ENCODE data around the gene SLIT1.
"Not testable (repeated sequence)": the region's sequence is repeated elsewhere in the genome, so short reads cannot be mapped to it uniquely, and the experiment has no call there.

Gene SLIT1

GRCh38 chr10:97086530-97086929 is 99.2 kb downstream of the SLIT1 start:
- DNase-seq (ENCODE audit: low read depth in 2 of 2, low spot score in 1 of 2) = no peak

DNA sequence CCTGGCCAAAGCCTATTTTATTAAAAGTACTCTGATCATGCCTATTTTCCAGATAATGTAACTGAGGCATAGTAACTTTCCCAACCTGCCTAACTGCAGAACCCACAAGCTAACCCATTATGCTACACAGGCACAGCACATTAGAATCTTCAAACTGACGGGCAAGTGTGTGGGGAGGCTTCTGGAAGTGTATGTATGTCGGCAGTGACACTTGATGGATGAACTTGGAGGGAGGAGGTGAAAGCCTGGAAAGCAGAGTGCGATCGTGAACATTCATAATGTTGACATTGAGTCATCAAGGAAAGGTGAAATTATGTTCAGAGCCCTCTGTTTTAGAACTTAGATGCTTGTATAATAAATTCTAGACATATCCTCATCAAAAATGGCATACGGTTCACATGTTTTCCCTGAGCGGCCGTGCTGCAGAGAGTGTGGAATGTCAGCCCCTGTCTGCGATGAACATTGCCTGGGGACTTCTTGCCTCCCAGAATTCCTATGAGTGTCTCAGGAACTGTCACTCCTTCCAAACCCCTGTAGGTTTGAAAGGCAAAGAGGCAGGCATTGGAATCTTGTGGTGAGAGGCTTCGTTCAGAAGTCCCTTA is 102.4 kb downstream of the SLIT1 start:
- no peak for DNase-seq (ENCODE audit: low read depth in 2 of 2, low spot score in 1 of 2)

GRCh38 chr10:97082575-97082974 is 103.2 kb downstream of the SLIT1 start:
- DNase-seq (ENCODE audit: low read depth in 2 of 2, low spot score in 1 of 2) = not testable (repeated sequence)

- no peak for DNase-seq (ENCODE audit: low read depth in 2 of 2, low spot score in 1 of 2)
Observed at GRCh38 chr10:97081621-97082235, 104.0 kb downstream of the SLIT1 start.

GRCh38 chr10:97080051-97080776 is 105.5 kb downstream of the SLIT1 start:
- DNase-seq (ENCODE audit: low read depth in 2 of 2, low spot score in 1 of 2) = no peak

DNA sequence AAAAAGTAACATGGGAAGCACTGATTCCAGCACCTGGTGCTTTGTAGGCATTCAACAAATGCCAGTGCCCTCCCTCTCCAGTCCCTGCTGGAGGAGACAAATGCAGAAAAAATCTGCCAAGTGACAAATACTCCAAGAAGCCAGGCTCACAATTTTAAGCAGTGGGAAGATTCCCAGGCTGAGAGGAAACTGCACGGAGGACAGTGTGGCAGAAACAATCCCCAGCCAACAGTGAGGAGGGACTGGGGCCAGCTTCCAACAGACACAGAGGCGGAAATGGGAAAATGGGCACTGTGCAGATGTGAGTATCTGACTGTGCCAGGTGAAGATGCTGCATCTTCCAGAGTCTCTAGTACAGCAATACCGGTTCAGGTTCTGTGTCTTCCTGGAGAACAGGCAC is 106.3 kb downstream of the SLIT1 start:
- DNase-seq (ENCODE audit: low read depth in 2 of 2, low spot score in 1 of 2) = no peak

DNA sequence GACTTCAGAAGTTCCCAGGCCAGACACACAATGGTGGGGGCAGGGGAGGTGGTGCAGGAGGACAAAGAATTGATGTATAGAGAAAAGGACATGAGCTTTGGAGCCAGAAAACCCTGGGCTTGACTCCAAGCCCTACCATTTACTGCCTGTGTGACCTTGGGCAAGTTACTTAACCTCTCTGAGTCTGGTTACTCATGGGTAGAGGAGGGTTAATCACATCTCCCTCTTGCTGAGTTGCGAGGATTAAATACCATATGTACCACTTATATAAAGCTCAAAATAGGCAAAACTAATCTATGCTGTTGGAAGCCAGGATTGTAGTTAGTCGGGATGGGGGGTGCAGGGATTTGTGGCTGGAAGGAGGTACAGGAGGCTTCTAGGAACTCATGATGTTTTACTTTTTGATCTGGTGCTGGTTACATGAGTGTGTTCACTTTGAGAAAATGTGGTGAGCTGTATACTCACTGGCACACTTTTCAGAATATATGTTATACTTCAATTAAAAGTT is 106.8 kb downstream of the SLIT1 start:
- no peak for DNase-seq (ENCODE audit: low read depth in 2 of 2, low spot score in 1 of 2)

DNA sequence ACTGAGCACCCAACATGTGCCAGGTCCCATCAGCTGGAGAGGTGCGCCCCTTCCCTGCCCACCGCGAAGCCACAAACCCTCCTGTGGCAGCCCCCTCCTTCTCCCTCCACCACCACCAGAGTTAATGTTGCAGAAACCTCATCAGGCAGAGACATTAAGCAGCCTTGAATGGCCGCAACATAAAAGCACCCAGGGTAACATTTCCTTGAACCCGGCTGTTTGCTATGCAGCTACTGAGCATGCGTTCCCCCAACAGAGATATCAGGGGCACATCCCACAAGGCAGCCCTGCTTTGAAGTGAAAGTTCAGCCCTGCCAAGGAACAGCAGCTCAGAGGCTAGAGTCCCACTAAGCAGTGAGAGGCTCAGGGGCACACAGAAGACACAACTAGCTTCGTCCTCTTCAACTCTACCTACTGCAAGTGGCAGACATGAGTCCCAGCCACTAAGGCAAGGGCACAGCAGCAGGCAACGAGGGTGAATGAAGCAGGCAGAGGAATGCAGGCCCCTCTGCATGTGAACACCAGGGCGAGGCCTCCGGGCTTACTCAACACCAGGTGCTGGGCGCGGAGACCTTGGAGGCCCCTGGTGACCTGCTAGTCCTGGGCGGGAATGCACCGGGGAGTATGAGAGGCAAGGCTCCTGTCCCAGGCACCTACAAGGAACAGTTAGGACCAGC is 107.4 kb downstream of the SLIT1 start:
- no peak for DNase-seq (ENCODE audit: low read depth in 2 of 2, low spot score in 1 of 2)

- no peak for DNase-seq (ENCODE audit: low read depth in 2 of 2, low spot score in 1 of 2)
Observed at GRCh38 chr10:97076781-97077180, 109.0 kb downstream of the SLIT1 start.

DNA sequence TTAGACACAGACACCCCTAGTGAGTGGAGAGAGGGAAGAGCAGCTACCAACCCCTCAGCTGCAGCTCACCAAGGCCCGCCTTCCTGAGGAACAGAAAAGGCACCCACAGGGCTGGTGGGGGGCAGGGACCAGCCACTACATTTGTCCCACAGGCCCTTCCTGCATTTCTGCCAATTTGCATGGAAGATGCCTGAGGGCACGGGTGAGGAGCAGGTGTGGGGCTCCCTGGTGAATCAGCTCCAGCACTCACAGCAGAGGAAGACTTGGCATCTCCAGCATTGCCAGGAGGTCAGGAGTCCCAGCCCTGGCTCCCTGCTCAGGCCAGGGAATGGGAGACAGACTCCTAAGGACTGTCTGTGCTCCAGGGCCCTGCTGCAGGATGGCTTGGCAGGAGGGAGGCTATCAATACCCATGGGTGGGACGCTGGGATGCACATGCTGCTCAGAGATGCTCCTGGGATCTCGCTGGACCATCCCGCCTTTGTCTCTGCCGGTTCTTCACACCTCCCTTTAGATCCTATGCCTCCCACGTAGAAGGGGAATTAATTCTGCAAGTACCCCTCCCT is 109.7 kb downstream of the SLIT1 start:
- no peak for DNase-seq (ENCODE audit: low read depth in 2 of 2, low spot score in 1 of 2)

DNA sequence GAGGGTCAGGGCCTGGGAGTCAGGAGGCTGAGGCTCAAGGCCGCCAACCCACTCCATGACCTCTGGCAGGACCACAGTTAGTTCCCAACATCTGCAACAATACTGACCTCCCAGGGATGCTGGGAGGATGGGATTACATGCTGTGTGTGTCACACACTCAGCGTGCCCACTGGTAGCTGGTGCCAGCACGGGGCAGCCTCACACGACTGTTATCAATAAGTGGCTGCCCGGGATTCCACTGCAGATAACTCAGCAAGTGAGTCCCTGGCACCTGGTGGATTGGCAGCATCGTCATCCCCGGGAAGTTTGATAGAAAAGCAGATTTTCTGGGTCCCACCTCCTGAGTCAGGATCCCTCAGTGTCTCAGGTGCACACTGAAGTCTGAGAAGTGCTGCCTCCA is 110.3 kb downstream of the SLIT1 start:
- no peak for DNase-seq (ENCODE audit: low read depth in 2 of 2, low spot score in 1 of 2)

DNA sequence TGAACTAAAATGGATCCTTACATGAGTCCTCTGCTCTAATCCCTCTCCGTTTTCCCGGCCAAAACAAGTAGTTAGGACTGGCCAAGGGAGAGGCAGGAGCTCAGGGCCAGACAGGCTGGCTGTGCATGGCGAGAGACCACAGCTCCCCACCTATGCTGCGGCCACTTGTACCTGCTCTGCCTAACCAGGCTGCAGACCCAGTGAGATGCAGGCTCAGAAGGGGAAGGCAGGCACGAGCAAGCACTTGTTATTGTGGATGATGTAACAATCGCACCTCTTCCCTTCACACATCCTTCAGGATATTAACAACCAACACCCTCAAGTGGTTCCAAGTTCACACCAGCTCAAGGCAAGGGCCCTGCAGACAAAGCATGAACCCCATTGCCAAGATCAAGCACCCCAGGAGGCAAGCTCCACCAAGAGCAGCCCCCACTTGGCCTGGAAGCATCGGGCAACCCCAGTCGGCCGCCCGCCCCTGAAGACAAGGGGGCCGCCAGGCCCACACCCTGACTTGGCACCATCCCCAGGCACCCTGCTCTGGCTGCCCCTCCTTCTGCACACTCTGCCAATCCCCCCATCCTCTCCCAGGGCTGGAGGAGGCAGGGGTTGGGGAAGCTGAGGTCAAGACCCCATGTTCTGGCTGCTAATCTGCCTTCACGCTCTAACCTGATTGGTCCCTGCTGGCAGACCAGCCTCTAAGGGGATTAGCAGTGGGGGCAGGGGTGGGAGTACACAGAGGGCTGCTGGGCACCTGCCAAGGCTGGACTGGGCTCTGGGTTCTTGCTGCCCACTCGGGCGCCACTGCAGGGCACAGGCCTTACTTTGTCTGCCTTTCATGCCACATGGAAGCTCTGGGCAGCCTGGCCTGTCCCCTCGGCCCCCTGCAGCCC is 111.3 kb downstream of the SLIT1 start:
- DNase-seq (ENCODE audit: low read depth in 2 of 2, low spot score in 1 of 2) = no peak

DNA sequence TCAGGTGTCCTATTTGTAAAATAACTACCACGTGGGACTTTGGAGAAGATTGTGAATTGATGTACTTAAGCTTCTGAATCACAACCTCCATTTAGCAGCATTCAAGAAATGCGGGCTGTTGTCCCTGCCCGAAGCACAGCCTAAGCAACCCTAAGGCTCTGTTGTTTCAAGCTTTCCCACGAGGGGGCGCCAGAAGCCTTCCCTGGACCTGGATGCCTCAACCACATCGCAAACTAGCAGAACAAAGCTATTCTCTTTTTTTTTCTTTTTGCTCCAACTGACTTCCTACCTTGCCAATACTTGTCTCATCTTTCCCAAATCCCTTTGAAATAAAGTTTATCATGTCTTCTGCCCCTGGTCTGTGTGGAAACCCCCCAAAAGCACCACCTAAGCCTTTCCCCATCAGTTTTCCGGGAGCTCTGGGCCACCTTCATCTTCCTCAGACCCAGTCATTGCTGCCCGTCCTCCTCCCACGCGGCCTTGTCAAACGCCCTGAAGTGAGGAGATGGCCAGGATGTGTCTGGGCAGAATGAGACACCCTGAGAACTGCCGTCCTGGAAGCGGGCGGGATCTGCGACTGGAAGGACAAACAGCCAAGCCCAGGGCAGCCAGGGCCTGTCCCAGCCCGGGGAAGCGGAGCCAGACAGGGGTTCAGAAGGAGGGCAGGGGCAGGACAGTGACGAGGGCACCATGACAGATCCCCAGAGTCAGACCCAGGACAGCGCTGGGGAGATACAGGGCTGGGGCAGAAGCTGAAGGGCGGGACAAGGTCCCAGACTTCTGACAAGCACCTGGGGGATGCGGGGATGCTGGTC is 112.7 kb downstream of the SLIT1 start:
- DNase-seq (ENCODE audit: low read depth in 2 of 2, low spot score in 1 of 2) = peak; percentile 53 to 69

GRCh38 chr10:97071496-97071895 is 114.3 kb downstream of the SLIT1 start:
- no peak for DNase-seq (ENCODE audit: low read depth in 2 of 2, low spot score in 1 of 2)

- DNase-seq (ENCODE audit: low read depth in 2 of 2, low spot score in 1 of 2) = no peak
Observed at GRCh38 chr10:97069576-97070362, 116.0 kb downstream of the SLIT1 start.

DNA sequence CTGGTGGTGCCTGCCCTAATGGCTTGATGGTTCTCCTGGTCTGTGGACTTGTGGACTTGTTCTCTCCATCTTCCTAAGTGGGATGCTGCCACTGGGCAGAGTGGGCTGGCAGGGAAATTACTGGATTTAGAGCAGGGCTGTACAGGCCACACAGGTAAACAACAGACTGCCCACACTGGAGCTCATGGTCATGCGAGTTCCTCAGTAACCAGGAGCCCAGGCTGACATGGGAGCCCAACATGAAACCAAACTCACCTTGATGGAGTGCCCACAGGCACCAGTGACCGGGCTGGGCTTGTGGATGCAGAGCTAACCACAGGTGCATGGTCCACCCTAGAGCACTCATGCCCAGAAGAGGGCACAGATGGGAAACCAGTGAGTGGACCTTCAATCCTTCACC is 116.7 kb downstream of the SLIT1 start:
- DNase-seq (ENCODE audit: low read depth in 2 of 2, low spot score in 1 of 2) = no peak

GRCh38 chr10:97067716-97068391 is 117.9 kb downstream of the SLIT1 start:
- DNase-seq (ENCODE audit: low read depth in 2 of 2, low spot score in 1 of 2) = no peak

DNA sequence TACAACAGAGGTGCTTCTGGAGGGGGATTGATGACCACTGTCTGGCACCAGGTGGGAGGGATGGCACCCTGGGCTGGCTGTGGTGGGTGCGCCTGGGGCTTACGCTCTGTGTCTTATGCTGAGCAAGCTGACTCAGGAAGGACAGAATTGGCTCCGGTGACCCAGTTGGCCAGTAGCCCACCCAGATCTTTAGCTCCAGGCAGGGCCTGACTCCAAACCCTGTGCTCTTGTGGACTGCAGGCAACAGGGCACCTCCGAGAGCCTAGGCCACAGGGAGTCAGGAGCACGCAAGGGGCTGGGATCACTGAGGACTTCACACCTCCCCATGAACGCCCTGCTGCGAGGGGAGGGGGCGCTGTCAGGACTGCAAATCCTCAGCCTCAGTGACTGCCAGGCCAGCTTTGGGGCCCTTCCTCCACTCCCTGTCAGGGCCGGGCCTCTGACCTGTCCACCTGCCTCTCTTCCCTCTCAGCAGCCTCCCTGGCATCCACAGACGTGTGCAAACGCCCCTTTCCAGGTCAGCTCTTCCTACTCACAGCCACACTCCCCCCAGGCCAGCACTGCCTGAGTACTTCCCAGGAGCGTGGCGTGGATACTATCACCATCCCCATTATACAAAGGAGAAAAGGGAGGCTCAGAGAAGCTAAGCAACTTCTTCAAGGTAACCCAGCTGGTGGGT is 118.7 kb downstream of the SLIT1 start:
- no peak for DNase-seq (ENCODE audit: low read depth in 2 of 2, low spot score in 1 of 2)
